ENCODE data around the gene HTR3B. TPM values are rescaled to one million over a fixed set of nuclear protein-coding genes. Genes with fewer than 3 reads are reported as not detected.

The HTR3B gene
- total RNA-seq, 2 experiments from 2014 or later = not detected

DNA sequence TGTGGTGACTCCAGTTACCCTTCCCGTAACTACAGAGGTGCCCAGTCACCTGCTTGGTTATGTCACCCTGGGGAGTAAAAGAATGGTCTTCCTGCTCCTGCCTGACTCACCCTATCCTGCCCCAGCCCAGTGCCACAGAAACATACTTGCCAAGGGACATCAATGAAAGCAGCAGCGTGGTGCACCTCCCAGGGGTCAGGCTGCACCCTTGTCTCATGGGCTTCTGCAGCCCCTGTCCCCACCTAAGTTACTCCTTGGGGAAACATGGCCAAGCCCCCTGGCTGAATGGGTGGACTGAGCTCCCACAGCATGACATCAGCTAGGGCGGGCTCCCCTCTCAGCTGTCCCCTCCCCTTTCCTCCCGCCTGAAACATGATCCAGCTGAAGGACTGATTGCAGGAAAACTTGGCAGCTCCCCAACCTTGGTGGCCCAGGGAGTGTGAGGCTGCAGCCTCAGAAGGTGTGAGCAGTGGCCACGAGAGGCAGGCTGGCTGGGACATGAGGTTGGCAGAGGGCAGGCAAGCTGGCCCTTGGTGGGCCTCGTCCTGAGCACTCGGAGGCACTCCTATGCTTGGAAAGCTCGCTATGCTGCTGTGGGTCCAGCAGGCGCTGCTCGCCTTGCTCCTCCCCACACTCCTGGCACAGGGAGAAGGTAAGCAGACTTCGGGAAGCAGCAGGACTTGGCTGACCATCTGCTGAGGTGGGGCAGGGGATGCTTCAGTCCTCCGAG, 70.3 kb downstream of the HTR3B start, which contains the start of gene HTR3A:
HTR3A (plus strand) TSS at position 368 of the 730 bp plus-strand sequence; CDS start at position 586, 218 bp downstream.
- no peak within 1 kb of the TSS for H3K4me3 Mint-ChIP-seq
- H3K36me3 Mint-ChIP-seq = no peaks in the 10 kb centered on the region
- POLR2A ChIA-PET = no interaction called here
- ATAC-seq (ENCODE audit: low read depth) = no peak
- H3K9me3 Mint-ChIP-seq = no peaks in the 10 kb centered on the region
- H3K27me3 Mint-ChIP-seq = peaks cover 6% of the 10 kb centered on the region
- no peak within 1 kb of the TSS for H3K27ac Mint-ChIP-seq
- DNase-seq = no peak
- H3K4me1 Mint-ChIP-seq = peaks cover 6% of the 10 kb centered on the region

- Mint-ChIP-seq H3K4me3 (no peak overlapping the region), H3K4me1 (peaks cover 6% of the 10 kb centered on the region), H3K36me3 (no peaks in the 10 kb centered on the region), H3K9me3 (no peaks in the 10 kb centered on the region), H3K27me3 (peaks cover 10% of the 10 kb centered on the region), H3K27ac (no peak overlapping the region)
- ATAC-seq (ENCODE audit: low read depth) (no peak), DNase-seq (no peak)
- POLR2A ChIA-PET = no interaction called here
These were observed 72.5 kb downstream of the HTR3B start for GRCh38 chr11:113977071-113977490.

GRCh38 chr11:113977701-113978100, 73.1 kb downstream of the HTR3B start:
- no peak for DNase-seq
- ATAC-seq (ENCODE audit: low read depth) = no peak
- Mint-ChIP-seq H3K27me3 (peaks cover 10% of the 10 kb centered on the region), H3K27ac (no peak overlapping the region), H3K36me3 (no peaks in the 10 kb centered on the region), H3K9me3 (no peaks in the 10 kb centered on the region), H3K4me1 (peaks cover 6% of the 10 kb centered on the region), H3K4me3 (no peak overlapping the region)
- POLR2A ChIA-PET = no interaction called here

GRCh38 chr11:113979431-113979830, 74.8 kb downstream of the HTR3B start:
- Mint-ChIP-seq H3K36me3 (no peaks in the 10 kb centered on the region), H3K9me3 (no peaks in the 10 kb centered on the region), H3K27ac (no peak overlapping the region), H3K4me1 (peaks cover 6% of the 10 kb centered on the region), H3K27me3 (peaks cover 10% of the 10 kb centered on the region), H3K4me3 (no peak overlapping the region)
- POLR2A ChIA-PET = no interaction called here
- DNase-seq (no peak), ATAC-seq (ENCODE audit: low read depth) (no peak)

- Mint-ChIP-seq H3K27me3 (peaks cover 15% of the 10 kb centered on the region), H3K36me3 (no peaks in the 10 kb centered on the region)
These were observed 76.2 kb downstream of the HTR3B start for GRCh38 chr11:113980785-113981184.

DNA sequence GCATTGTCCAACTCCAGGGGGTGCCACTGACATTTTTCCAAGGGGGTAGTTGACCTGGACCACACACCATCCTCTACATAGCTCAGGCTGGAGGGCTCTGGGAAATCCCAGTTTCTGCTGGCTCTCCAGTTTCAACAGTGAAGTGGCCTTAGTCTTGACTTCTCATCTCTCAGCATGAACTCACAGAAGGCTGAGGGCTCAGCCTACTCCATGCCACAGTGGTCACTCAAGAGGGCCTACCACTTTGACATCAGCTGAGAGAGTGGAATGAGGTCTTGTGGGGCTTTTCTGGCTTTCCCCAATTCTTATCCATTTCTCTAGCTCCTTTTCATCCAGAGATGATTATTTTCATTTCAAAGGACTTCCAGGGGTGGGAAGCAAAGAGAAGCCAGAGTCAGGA, 77.7 kb downstream of the HTR3B start:
- peaks cover 2% of the 10 kb centered on the region for H3K4me1 Mint-ChIP-seq
- H3K36me3 Mint-ChIP-seq = no peaks in the 10 kb centered on the region
- DNase-seq (no peak), ATAC-seq (ENCODE audit: low read depth) (no peak)
- peaks cover 9% of the 10 kb centered on the region for H3K27me3 Mint-ChIP-seq
- POLR2A ChIA-PET = no interaction called here
- H3K27ac Mint-ChIP-seq = no peak overlapping the region
- H3K9me3 Mint-ChIP-seq = no peaks in the 10 kb centered on the region
- no peak overlapping the region for H3K4me3 Mint-ChIP-seq

More at GRCh38 chr11:113980785-113981184, 76.2 kb downstream of the HTR3B start:
- DNase-seq (no peak), ATAC-seq (ENCODE audit: low read depth) (no peak)
- Mint-ChIP-seq H3K4me1 (peaks cover 6% of the 10 kb centered on the region), H3K9me3 (no peaks in the 10 kb centered on the region), H3K4me3 (no peak overlapping the region), H3K27ac (no peak overlapping the region)
- POLR2A ChIA-PET = no interaction called here

DNA sequence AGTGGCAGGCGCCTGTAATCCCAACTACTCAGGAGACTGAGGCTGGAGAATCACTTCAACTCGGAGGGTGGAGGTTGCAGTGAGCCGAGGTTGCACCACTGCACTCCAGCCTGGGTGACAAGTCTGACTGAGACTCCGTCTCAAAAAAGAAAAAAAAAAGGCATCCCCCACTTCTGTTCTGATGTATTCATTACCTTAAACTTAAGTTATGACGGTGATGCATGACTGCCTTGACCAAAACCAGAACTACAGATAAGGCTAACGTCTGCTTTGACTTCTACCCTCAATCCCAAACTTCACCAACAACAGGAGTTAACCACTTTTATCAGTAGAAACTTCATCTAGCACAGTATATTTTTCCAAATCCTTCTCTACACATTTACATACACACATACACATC, 80.2 kb downstream of the HTR3B start:
- Mint-ChIP-seq H3K4me1 (no peaks in the 10 kb centered on the region), H3K27ac (no peak overlapping the region), H3K9me3 (no peaks in the 10 kb centered on the region), H3K27me3 (peaks cover 12% of the 10 kb centered on the region), H3K36me3 (no peaks in the 10 kb centered on the region), H3K4me3 (no peak overlapping the region)
- POLR2A ChIA-PET = no interaction called here
- ATAC-seq (ENCODE audit: low read depth) (no peak), DNase-seq (no peak)

DNA sequence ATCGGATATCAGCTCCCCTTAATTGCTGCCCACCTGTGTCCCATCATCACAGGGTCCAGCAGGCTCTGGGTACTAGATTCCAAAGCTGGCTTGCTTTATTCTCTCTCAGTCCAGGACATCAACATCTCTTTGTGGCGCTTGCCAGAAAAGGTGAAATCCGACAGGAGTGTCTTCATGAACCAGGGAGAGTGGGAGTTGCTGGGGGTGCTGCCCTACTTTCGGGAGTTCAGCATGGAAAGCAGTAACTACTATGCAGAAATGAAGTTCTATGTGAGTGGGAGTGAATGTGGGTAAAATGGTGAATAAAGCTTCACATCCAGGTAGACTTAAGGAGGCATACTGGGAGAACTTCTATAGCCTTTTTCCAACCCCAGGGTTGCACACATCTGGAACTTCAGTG, 81.3 kb downstream of the HTR3B start:
- Mint-ChIP-seq H3K9me3 (no peaks in the 10 kb centered on the region), H3K27me3 (peaks cover 12% of the 10 kb centered on the region), H3K36me3 (no peaks in the 10 kb centered on the region), H3K27ac (no peak overlapping the region), H3K4me3 (no peak overlapping the region), H3K4me1 (no peaks in the 10 kb centered on the region)
- no peak for DNase-seq
- ATAC-seq (ENCODE audit: low read depth) = no peak
- POLR2A ChIA-PET = no interaction called here

- Mint-ChIP-seq H3K4me1 (no peaks in the 10 kb centered on the region), H3K27ac (no peak overlapping the region), H3K4me3 (no peak overlapping the region), H3K27me3 (peaks cover 10% of the 10 kb centered on the region), H3K9me3 (no peaks in the 10 kb centered on the region), H3K36me3 (no peaks in the 10 kb centered on the region)
- POLR2A ChIA-PET = no interaction called here
- DNase-seq (no peak), ATAC-seq (ENCODE audit: low read depth) (no peak)
These were observed 82.0 kb downstream of the HTR3B start for GRCh38 chr11:113986351-113987140.

DNA sequence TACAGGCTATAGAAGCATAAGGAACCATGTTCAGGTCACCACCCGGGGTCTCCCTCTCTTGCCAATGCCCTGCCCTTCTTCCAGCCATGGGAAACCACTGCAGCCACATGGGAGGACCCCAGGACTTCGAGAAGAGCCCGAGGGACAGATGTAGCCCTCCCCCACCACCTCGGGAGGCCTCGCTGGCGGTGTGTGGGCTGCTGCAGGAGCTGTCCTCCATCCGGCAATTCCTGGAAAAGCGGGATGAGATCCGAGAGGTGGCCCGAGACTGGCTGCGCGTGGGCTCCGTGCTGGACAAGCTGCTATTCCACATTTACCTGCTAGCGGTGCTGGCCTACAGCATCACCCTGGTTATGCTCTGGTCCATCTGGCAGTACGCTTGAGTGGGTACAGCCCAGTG, 84.8 kb downstream of the HTR3B start:
- peaks cover 15% of the 10 kb centered on the region for H3K27me3 Mint-ChIP-seq

DNA sequence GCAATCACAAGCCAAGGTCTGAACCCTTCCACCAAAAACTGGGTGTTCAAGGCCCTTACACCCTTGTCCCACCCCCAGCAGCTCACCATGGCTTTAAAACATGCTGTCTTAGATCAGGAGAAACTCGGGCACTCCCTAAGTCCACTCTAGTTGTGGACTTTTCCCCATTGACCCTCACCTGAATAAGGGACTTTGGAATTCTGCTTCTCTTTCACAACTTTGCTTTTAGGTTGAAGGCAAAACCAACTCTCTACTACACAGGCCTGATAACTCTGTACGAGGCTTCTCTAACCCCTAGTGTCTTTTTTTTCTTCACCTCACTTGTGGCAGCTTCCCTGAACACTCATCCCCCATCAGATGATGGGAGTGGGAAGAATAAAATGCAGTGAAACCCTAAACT, 85.3 kb downstream of the HTR3B start:
- Mint-ChIP-seq H3K27me3 (peaks cover 16% of the 10 kb centered on the region), H3K36me3 (no peaks in the 10 kb centered on the region), H3K4me1 (peaks cover 5% of the 10 kb centered on the region), H3K4me3 (no peak overlapping the region), H3K9me3 (no peaks in the 10 kb centered on the region), H3K27ac (no peak overlapping the region)
- ATAC-seq (ENCODE audit: low read depth) (no peak), DNase-seq (no peak)
- POLR2A ChIA-PET = no interaction called here

More for the DNA sequence above, 84.8 kb downstream of the HTR3B start:
- H3K27ac Mint-ChIP-seq = no peak overlapping the region
- H3K4me1 Mint-ChIP-seq = peaks cover under 1% of the 10 kb centered on the region
- H3K4me3 Mint-ChIP-seq = no peak overlapping the region
- no peaks in the 10 kb centered on the region for H3K9me3 Mint-ChIP-seq
- H3K36me3 Mint-ChIP-seq = no peaks in the 10 kb centered on the region
- no peak for DNase-seq
- no peak for ATAC-seq (ENCODE audit: low read depth)
- POLR2A ChIA-PET = no interaction called here

DNA sequence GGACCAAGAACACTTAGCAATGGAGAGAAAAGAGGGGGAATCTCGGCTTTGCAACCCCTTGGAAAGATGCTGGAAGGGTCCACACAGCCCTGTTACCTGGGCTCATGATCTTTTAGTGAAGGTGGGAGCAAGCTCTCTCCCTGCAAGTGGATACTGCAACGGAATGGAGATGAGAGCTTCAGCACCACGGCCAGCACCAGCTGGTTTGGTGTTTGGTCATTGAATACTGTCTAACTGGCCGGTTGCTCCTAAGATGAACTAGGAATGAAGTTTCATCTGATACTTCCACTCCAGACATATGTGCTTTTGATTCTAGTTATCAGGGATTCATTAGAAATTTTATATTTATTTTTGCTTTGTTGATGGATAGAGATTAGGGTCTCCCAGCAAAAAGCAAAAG, 86.6 kb downstream of the HTR3B start:
- peaks cover 12% of the 10 kb centered on the region for H3K27me3 Mint-ChIP-seq
- POLR2A ChIA-PET = no interaction called here
- ATAC-seq (ENCODE audit: low read depth) (no peak), DNase-seq (no peak)
- no peak overlapping the region for H3K4me3 Mint-ChIP-seq
- H3K4me1 Mint-ChIP-seq = peaks cover 9% of the 10 kb centered on the region
- H3K9me3 Mint-ChIP-seq = no peaks in the 10 kb centered on the region
- no peaks in the 10 kb centered on the region for H3K36me3 Mint-ChIP-seq
- H3K27ac Mint-ChIP-seq = no peak overlapping the region

DNA sequence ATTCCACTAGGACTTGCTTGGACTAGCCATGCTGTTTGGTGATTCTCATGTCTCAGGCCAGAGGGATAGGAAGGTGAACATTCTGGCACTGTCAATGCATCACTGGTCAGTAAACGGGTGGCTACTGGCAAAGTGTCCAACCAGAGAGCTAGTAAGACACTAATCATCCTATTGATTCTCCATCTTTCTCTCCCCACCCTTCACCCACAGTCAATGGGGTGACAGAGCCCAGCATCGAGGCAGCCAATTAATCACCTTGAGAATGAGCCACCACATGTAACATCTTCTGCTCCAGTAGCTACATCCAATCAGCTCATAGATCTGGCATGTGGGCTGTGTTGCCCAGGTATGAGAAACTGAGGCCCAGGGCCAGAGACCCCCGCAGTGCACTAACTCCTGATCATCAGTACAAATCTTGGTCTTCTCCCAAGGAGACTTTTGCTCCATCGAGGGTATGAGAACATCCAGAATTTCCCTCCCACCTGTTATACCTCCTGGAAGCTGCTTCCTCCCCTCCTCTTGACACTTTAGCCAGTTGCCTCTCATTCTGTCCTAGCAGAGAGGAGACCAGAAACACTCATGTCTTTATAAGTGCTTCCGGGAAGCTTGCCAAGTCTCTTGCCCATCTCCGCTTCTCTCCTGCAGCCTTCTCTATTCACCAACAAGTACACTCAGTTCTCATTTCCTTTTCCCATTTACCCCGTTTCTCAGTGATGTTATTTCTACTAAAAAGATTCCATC, 87.3 kb downstream of the HTR3B start:
- Mint-ChIP-seq H3K36me3 (no peaks in the 10 kb centered on the region), H3K4me1 (peaks cover 9% of the 10 kb centered on the region), H3K9me3 (no peaks in the 10 kb centered on the region), H3K27me3 (peaks cover 15% of the 10 kb centered on the region), H3K27ac (no peak overlapping the region), H3K4me3 (no peak overlapping the region)
- DNase-seq (no peak), ATAC-seq (ENCODE audit: low read depth) (no peak)
- POLR2A ChIA-PET = no interaction called here

Measured in activated naive CD8-positive, alpha-beta T cell treated with anti-CD3 and anti-CD28 coated beads, Interleukin-2, amount 10 ng/mL, durations not matched to agents 7 days and 5 days (primary cell).